GM06990 (cell line): ENCODE measurements around the gene PCDHGB7.

Source experiments
- DNase-seq: peaks from one replicate; pipeline ENCODE4 v3.0.0-alpha.2; 2011; ENCODE audit not compliant: insufficient read length; ENCODE audit errors: extremely low read depth
- H3K27me3 ChIP-seq: replicated peaks from 2 replicates; pipeline ENCODE4 v1.6.0; 2011; ENCODE audit warnings: low read length; ENCODE audit not compliant: control insufficient read depth, insufficient read depth
- H3K36me3 ChIP-seq: 2 replicates; pipeline ENCODE4 v1.5.1; 2011; ENCODE audit warnings: low read length; ENCODE audit not compliant: control insufficient read depth, insufficient read depth
- H3K4me3 ChIP-seq: replicated peaks from 2 replicates; pipeline ENCODE4 v1.5.1; 2011; ENCODE audit warnings: low read depth, mild to moderate bottlenecking, control low read depth, low read length
- CTCF ChIP-seq: IDR thresholded peaks from 2 replicates; pipeline ENCODE4 v1.5.1; 2011; ENCODE audit warnings: low read length, control low read depth, mild to moderate bottlenecking, inconsistent platforms; ENCODE audit not compliant: insufficient read depth, poor library complexity, severe bottlenecking

PCDHGB7 gene

GRCh38 chr5:141439411-141440141 lies 22.1 kb downstream of the PCDHGB7 start:
- Histone ChIP-seq H3K4me3 (no peak overlapping the region), H3K36me3 (no peaks in the 10 kb centered on the region), H3K27me3 (no peaks in the 10 kb centered on the region)
- no peak for DNase-seq
- no peak for TF ChIP-seq CTCF

- no peak for DNase-seq
- H3K36me3 ChIP-seq, result no peaks in the 10 kb centered on the region
- no peak overlapping the region for H3K4me3 ChIP-seq
Observed at GRCh38 chr5:141440341-141440740, 22.9 kb downstream of the PCDHGB7 start.

GRCh38 chr5:141441571-141442170 lies 24.2 kb downstream of the PCDHGB7 start:
- H3K4me3 ChIP-seq, result no peak overlapping the region
- no peak for TF ChIP-seq CTCF
- H3K36me3 ChIP-seq, result no peaks in the 10 kb centered on the region
- DNase-seq, result peak; percentile 5
- H3K27me3 ChIP-seq, result no peaks in the 10 kb centered on the region

More at GRCh38 chr5:141440341-141440740, 22.9 kb downstream of the PCDHGB7 start:
- no peak for TF ChIP-seq CTCF
- H3K27me3 ChIP-seq, result no peaks in the 10 kb centered on the region

- no peak for TF ChIP-seq CTCF
- Histone ChIP-seq H3K4me3 (no peak overlapping the region), H3K36me3 (no peaks in the 10 kb centered on the region), H3K27me3 (no peaks in the 10 kb centered on the region)
- DNase-seq, result no peak
Observed at GRCh38 chr5:141465351-141465750, 47.9 kb downstream of the PCDHGB7 start.
